Activated CD4-positive, alpha-beta T cell treated with anti-CD3 and anti-CD28 coated beads, Interleukin-2, amount 10 ng/mL, durations not matched to agents 7 days and 5 days (primary cell): Measurements from ENCODE around the gene PTCRA. TPM values are rescaled to one million over a fixed set of nuclear protein-coding genes. Genes with fewer than 3 reads are reported as not detected.

Experiments used
- CTCF ChIA-PET: fragments of 350-600 bp; sonication (Branson Sonifier 250); formaldehyde crosslinking; loops from one replicate; lab custom pipeline; 2021; ENCODE audit warnings: antibody characterized with exemption; lab: Charles Lee
- POLR2A ChIA-PET: fragments of 350-600 bp; sonication (Branson Sonifier 250); formaldehyde crosslinking; loops from one replicate; lab custom pipeline; 2021; ENCODE audit warnings: antibody characterized with exemption; lab: Charles Lee
- DNase-seq: peaks from one replicate; pipeline ENCODE4 v3.0.0-alpha.2; 2020
- H3K27ac Mint-ChIP-seq: one replicate; pipeline ENCODE4 v1.8.0; 2021; ENCODE audit warnings: mild to moderate bottlenecking, moderate library complexity, mixed read lengths
- H3K27me3 Mint-ChIP-seq: one replicate; pipeline ENCODE4 v1.8.0; 2021; ENCODE audit warnings: mixed read lengths
- H3K36me3 Mint-ChIP-seq: one replicate; pipeline ENCODE4 v1.8.0; 2021; ENCODE audit warnings: low read depth, mixed read lengths
- H3K4me1 Mint-ChIP-seq: one replicate; pipeline ENCODE4 v1.8.0; 2021; ENCODE audit warnings: mixed read lengths
- H3K4me3 Mint-ChIP-seq: one replicate; pipeline ENCODE4 v1.8.0; 2021; ENCODE audit warnings: mild to moderate bottlenecking, moderate library complexity, mixed read lengths
- H3K9me3 Mint-ChIP-seq: one replicate; pipeline ENCODE4 v1.8.0; 2021; ENCODE audit warnings: mixed read lengths
- total RNA-seq, 2 experiments: library from RNA; stranded (reverse); gene quantifications; one replicate each; pipeline ENCODE4 v1.2.3, GENCODE V29; 2021

The PTCRA gene
- total RNA-seq, 2 experiments from 2014 or later: not detected

GRCh38 chr6:42911171-42912021 lies 4.5 kb upstream of the PTCRA start:
- Mint-ChIP-seq H3K27ac (no peak overlapping the region), H3K4me3 (no peak overlapping the region), H3K27me3 (peaks cover 3% of the 10 kb centered on the region), H3K9me3 (no peaks in the 10 kb centered on the region), H3K4me1 (peaks cover 4% of the 10 kb centered on the region), H3K36me3 (no peaks in the 10 kb centered on the region)
- POLR2A ChIA-PET: no interaction called here
- no peak for DNase-seq
- CTCF ChIA-PET: interaction anchor here (0.6 to 1.4 kb wide), 2 partner anchors 67 to 84 kb away, joined by 3 to 4 read pairs; partner anchors contain the start of gene PEX6

DNA sequence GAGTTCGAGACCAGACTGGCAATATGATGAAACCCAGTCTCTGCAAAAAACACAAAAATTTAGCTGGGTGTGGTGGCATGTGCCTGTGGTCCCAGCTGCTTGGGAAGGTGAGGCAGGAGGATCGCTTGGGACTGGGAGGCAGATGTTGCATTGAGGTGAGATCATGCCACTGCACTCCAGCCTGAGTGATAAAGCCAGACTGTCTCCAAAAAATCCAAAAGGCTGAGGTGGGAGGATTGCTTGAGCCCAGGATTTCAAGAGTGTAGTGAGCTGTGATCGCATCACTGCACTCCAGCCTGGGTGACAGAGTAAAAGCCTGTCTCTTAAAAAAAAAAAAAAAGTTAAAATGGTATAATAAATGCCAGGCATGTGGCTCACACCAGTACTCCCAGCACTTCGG lies 1.3 kb upstream of the PTCRA start:
- Mint-ChIP-seq H3K36me3 (no peaks in the 10 kb centered on the region), H3K27me3 (peaks cover 3% of the 10 kb centered on the region), H3K4me1 (peaks cover 4% of the 10 kb centered on the region), H3K9me3 (no peaks in the 10 kb centered on the region), H3K27ac (no peak overlapping the region), H3K4me3 (no peak overlapping the region)
- ChIA-PET POLR2A (no interaction called here), CTCF (interaction anchor here (0.6 to 1.7 kb wide), 10 partner anchors 8 to 229 kb away, joined by 3 to 7 read pairs (median 4); partner anchors contain the start of genes CNPY3 and GNMT)
- no peak for DNase-seq

- H3K27ac Mint-ChIP-seq: no peak overlapping the region
- no peak overlapping the region for H3K4me3 Mint-ChIP-seq
- no peaks in the 10 kb centered on the region for H3K9me3 Mint-ChIP-seq
- ChIA-PET POLR2A (no interaction called here), CTCF (no interaction called here)
- DNase-seq: no peak
- peaks cover 1% of the 10 kb centered on the region for H3K4me1 Mint-ChIP-seq
- peaks cover 3% of the 10 kb centered on the region for H3K27me3 Mint-ChIP-seq
- no peaks in the 10 kb centered on the region for H3K36me3 Mint-ChIP-seq
Measured at GRCh38 chr6:42916288-42916687, 435 bp downstream of the PTCRA start.

GRCh38 chr6:42921801-42922200 lies 5.9 kb downstream of the PTCRA start:
- Mint-ChIP-seq H3K4me3 (no peak overlapping the region), H3K27ac (no peak overlapping the region), H3K27me3 (no peaks in the 10 kb centered on the region), H3K36me3 (no peaks in the 10 kb centered on the region), H3K4me1 (no peaks in the 10 kb centered on the region), H3K9me3 (no peaks in the 10 kb centered on the region)
- POLR2A ChIA-PET: no interaction called here
- CTCF ChIA-PET: no interaction called here
- DNase-seq: no peak

DNA sequence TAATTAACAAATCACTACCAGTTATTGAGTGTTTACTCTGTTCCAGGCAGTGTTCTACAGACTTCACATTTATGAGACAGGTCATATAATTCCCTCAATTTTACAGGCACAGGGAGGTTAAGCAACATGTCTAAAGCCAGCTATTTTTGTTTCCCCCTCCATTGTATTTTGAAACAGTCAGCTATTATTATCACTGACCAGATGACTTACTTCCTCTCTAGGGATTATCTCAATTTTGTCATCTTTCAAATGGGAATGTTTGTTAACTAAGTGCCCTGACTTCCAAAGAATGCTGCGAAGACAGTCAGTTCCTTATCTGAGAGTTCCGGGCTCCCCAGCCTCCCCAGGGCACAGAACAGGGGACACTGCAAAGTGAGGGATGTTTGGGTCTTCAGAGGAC lies 7.8 kb downstream of the PTCRA start:
- H3K27ac Mint-ChIP-seq: no peak overlapping the region
- peaks cover 5% of the 10 kb centered on the region for H3K4me1 Mint-ChIP-seq
- DNase-seq: no peak
- ChIA-PET POLR2A (no interaction called here), CTCF (no interaction called here)
- H3K36me3 Mint-ChIP-seq: peaks cover 2% of the 10 kb centered on the region
- H3K27me3 Mint-ChIP-seq: no peaks in the 10 kb centered on the region
- no peaks in the 10 kb centered on the region for H3K9me3 Mint-ChIP-seq
- no peak overlapping the region for H3K4me3 Mint-ChIP-seq

- CTCF ChIA-PET: interaction anchor here (0.8 to 1.1 kb wide), 2 partner anchors 10 to 11 kb away, joined by 3 to 4 read pairs; no protein-coding TSS in a partner anchor
- H3K36me3 Mint-ChIP-seq: peaks cover 9% of the 10 kb centered on the region
- H3K4me3 Mint-ChIP-seq: no peak overlapping the region
- H3K9me3 Mint-ChIP-seq: no peaks in the 10 kb centered on the region
- POLR2A ChIA-PET: no interaction called here
- no peak for DNase-seq
- no peaks in the 10 kb centered on the region for H3K27me3 Mint-ChIP-seq
- peaks cover 9% of the 10 kb centered on the region for H3K4me1 Mint-ChIP-seq
- peak overlapping the region; percentile 16 for H3K27ac Mint-ChIP-seq
Measured at GRCh38 chr6:42925248-42925857, 9.5 kb downstream of the PTCRA start.

DNA sequence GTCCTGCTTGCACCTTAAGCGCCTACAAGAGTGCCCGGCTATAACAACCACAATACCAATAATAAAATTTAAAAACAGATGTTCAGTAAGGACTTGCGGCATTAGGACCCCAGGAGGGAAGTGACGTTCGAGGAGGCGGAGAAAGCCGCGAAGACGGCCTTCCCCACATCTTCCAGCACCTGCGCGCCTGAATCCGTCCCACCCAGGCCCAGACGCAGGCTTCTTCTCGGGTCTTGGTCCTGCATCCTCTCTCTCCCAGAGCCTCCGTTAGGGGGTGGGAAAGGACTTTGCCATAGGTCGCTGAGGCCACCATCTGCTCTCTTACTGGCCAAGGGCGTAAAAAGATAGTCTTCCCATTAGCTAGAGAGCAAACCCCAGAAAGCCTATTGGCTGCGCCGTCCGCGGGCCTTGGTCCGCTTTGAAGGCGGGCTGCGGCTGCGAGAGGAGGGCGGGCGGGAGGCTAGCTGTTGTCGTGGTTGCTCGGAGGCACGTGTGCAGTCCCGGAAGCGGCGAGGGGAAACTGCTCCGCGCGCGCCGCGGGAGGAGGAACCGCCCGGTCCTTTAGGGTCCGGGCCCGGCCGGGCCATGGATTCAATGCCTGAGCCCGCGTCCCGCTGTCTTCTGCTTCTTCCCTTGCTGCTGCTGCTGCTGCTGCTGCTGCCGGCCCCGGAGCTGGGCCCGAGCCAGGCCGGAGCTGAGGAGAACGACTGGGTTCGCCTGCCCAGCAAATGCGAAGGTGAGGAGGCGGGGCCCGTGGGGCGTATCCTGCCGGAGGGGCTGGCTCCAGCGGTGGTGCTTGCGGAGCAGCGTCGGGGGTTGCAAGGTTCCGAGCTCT lies 13.3 kb downstream of the PTCRA start, which contains the start of gene CNPY3:
Gene CNPY3, plus strand, starts transcription at position 495 of the 835 bp plus-strand sequence. Its CDS starts 91 bp downstream, at position 586.
- POLR2A ChIA-PET: interaction anchor here (0.5 to 2.2 kb wide), 11 partner anchors 39 to 245 kb away, joined by 3 to 13 read pairs (median 4); partner anchors contain the start of genes KLHDC3, MEA1, PEX6 and PPP2R5D
- Mint-ChIP-seq H3K4me3 (peak within 1 kb of the TSS; percentile 98), H3K27me3 (no peaks in the 10 kb centered on the region), H3K4me1 (peaks cover 40% of the 10 kb centered on the region), H3K9me3 (no peaks in the 10 kb centered on the region), H3K36me3 (peaks cover 29% of the 10 kb centered on the region), H3K27ac (peak within 1 kb of the TSS; percentile 99)
- peak; percentile 98 for DNase-seq
- CTCF ChIA-PET: interaction anchor here (0.5 to 2.1 kb wide), 15 partner anchors 9 to 244 kb away, joined by 3 to 5 read pairs (median 4); partner anchors contain the start of genes KLC4, KLHDC3, MEA1 and MRPL2

- POLR2A ChIA-PET: interaction anchor here (0.5 to 2.2 kb wide), 11 partner anchors 40 to 244 kb away, joined by 3 to 13 read pairs (median 4); partner anchors contain the start of genes KLHDC3, MEA1, PEX6 and PPP2R5D
Measured at GRCh38 chr6:42929821-42930360, 14.0 kb downstream of the PTCRA start.

DNA sequence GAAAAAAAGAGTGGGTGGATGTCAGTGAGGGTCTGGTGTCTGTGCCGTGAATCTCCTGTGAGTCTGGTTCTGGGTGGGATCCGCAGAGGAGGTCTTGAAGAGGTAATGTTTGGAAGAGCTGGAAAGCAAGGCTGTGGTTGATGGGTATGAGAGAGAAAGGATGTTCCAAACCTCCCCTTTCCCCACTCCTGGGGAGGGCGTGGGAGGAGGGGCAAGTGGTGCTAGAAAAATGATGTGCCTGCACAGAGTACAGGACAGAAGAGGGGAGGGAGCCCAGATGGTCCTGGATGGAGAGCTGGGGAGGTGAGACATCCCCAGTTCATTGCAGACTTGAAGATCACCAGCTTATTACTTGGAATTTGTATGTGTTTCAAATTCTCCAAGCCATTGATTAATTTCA lies 16.6 kb downstream of the PTCRA start:
- no peak for DNase-seq
- H3K27ac Mint-ChIP-seq: no peak overlapping the region
- H3K9me3 Mint-ChIP-seq: no peaks in the 10 kb centered on the region
- H3K36me3 Mint-ChIP-seq: peaks cover 49% of the 10 kb centered on the region
- peaks cover 43% of the 10 kb centered on the region for H3K4me1 Mint-ChIP-seq
- CTCF ChIA-PET: no interaction called here
- no peaks in the 10 kb centered on the region for H3K27me3 Mint-ChIP-seq
- H3K4me3 Mint-ChIP-seq: no peak overlapping the region
- POLR2A ChIA-PET: no interaction called here

More at GRCh38 chr6:42929821-42930360, 14.0 kb downstream of the PTCRA start:
- H3K27ac Mint-ChIP-seq: peak overlapping the region; percentile 99
- H3K36me3 Mint-ChIP-seq: peaks cover 34% of the 10 kb centered on the region
- CTCF ChIA-PET: interaction anchor here (0.7 to 2.1 kb wide), 12 partner anchors 9 to 243 kb away, joined by 3 to 5 read pairs (median 4); partner anchors contain the start of genes KLC4, KLHDC3, MEA1 and MRPL2
- DNase-seq: peak; percentile 60
- H3K4me3 Mint-ChIP-seq: peak overlapping the region; percentile 98
- peaks cover 43% of the 10 kb centered on the region for H3K4me1 Mint-ChIP-seq
- H3K27me3 Mint-ChIP-seq: no peaks in the 10 kb centered on the region
- no peaks in the 10 kb centered on the region for H3K9me3 Mint-ChIP-seq

- no peak overlapping the region for H3K4me3 Mint-ChIP-seq
- ChIA-PET CTCF (interaction anchor here (0.6 kb wide), 1 partner anchor 14 kb away, joined by 3 read pairs; no protein-coding TSS in a partner anchor), POLR2A (no interaction called here)
- no peaks in the 10 kb centered on the region for H3K27me3 Mint-ChIP-seq
- H3K36me3 Mint-ChIP-seq: peaks cover 53% of the 10 kb centered on the region
- peaks cover 42% of the 10 kb centered on the region for H3K4me1 Mint-ChIP-seq
- no peaks in the 10 kb centered on the region for H3K9me3 Mint-ChIP-seq
- no peak overlapping the region for H3K27ac Mint-ChIP-seq
- DNase-seq: no peak
Measured at GRCh38 chr6:42933205-42933604, 17.4 kb downstream of the PTCRA start.

- Mint-ChIP-seq H3K4me1 (peaks cover 34% of the 10 kb centered on the region), H3K4me3 (no peak overlapping the region), H3K9me3 (no peaks in the 10 kb centered on the region), H3K27ac (no peak overlapping the region), H3K27me3 (no peaks in the 10 kb centered on the region), H3K36me3 (peaks cover 52% of the 10 kb centered on the region)
- ChIA-PET CTCF (interaction anchor here (0.9 kb wide), 2 partner anchors 10 to 33 kb away, joined by 3 to 4 read pairs; no protein-coding TSS in a partner anchor), POLR2A (no interaction called here)
- DNase-seq: no peak
Measured at GRCh38 chr6:42935322-42935721, 19.5 kb downstream of the PTCRA start.

DNA sequence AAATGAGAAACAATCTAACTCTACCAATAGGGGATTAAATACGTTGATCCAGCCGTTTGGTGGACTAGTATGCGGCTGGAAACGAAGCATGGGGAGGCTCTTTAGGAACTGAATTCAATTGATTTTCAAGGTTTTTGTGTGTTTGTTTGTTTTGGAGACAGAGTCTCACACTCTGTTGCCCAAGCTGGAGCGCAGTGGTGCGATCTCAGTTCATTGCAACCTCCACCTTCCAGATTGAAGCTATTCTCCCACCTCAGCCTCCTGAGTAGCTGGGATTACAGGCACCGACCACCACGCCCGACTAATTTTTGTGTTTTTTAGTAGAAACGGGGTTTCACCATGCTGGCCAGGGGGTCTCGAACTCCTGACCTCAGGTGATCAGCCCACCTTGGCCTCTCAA lies 20.5 kb downstream of the PTCRA start:
- Mint-ChIP-seq H3K27ac (no peak overlapping the region), H3K4me1 (peaks cover 25% of the 10 kb centered on the region), H3K36me3 (peaks cover 54% of the 10 kb centered on the region), H3K4me3 (no peak overlapping the region), H3K9me3 (no peaks in the 10 kb centered on the region), H3K27me3 (no peaks in the 10 kb centered on the region)
- POLR2A ChIA-PET: no interaction called here
- CTCF ChIA-PET: no interaction called here
- DNase-seq: no peak
